Measurements from ENCODE around the gene DNM1. TPM values are rescaled to one million over a fixed set of nuclear protein-coding genes. Genes with fewer than 3 reads are reported as not detected.
A peak's percentile ranks its signal among the peaks of the same experiment; 100 is the strongest.

Gene DNM1
- total RNA-seq, 1 donor from 2014 or later = 276 TPM

DNA sequence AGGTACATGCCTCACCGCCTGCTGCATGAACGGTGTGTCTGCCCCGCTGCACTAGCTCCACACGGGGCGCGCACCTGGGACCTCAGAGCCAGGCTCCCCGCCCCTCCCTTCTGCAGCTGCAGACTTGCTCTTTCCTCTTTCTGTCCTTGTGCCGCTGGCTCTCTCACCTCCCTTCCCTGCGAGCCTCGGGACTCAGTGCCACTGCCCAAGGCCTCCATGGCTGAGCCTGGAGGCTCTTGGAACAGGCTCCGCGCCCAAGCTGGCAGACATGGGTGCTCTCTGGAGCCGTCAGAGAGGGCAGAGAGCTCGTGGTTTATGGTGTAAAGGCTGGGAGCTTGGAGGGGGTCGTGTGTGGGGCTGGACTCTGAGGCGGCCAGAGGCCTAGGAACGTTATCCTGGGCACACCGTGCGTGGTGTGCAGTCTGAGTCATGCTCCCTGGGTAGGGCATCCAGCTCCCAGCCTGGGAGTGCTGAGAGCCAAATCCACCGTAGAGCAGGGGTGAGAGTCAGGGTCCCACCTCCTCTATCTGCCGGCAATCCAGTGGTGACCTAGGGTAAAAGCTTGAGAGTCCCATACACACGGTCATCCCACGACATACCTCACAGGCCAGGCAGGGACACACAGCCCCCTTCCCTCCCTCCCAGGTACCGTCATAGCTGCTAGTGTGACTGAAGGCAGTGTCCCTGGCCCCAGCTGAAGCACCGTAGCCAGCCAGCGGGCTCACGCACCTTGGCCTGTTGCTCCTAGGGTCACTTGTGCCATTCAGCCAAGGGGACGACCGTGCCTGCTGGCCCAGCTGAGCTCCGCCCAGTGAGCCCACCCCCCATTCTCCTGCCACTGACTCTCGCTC lies 50.2 kb downstream of the DNM1 start:
- Mint-ChIP-seq H3K9me3 (ENCODE audit: unreplicated experiment) (peaks cover 9% of the 10 kb centered on the region), H3K36me3 (ENCODE audit: unreplicated experiment) (peaks cover 6% of the 10 kb centered on the region), H3K27ac (ENCODE audit: unreplicated experiment) (no peak overlapping the region), H3K4me1 (ENCODE audit: low read depth, unreplicated experiment) (peaks cover 17% of the 10 kb centered on the region), H3K4me3 (ENCODE audit: unreplicated experiment) (no peak overlapping the region), H3K27me3 (ENCODE audit: unreplicated experiment) (peaks cover 25% of the 10 kb centered on the region)
- DNase-seq = no peak
- TF ChIP-seq, protein P1, sequence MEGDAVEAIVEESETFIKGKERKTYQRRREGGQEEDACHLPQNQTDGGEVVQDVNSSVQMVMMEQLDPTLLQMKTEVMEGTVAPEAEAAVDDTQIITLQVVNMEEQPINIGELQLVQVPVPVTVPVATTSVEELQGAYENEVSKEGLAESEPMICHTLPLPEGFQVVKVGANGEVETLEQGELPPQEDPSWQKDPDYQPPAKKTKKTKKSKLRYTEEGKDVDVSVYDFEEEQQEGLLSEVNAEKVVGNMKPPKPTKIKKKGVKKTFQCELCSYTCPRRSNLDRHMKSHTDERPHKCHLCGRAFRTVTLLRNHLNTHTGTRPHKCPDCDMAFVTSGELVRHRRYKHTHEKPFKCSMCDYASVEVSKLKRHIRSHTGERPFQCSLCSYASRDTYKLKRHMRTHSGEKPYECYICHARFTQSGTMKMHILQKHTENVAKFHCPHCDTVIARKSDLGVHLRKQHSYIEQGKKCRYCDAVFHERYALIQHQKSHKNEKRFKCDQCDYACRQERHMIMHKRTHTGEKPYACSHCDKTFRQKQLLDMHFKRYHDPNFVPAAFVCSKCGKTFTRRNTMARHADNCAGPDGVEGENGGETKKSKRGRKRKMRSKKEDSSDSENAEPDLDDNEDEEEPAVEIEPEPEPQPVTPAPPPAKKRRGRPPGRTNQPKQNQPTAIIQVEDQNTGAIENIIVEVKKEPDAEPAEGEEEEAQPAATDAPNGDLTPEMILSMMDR (IDR thresholded peaks at IDR 0.05; ENCODE audit: partially characterized antibody, unreplicated experiment) = no peak

DNA sequence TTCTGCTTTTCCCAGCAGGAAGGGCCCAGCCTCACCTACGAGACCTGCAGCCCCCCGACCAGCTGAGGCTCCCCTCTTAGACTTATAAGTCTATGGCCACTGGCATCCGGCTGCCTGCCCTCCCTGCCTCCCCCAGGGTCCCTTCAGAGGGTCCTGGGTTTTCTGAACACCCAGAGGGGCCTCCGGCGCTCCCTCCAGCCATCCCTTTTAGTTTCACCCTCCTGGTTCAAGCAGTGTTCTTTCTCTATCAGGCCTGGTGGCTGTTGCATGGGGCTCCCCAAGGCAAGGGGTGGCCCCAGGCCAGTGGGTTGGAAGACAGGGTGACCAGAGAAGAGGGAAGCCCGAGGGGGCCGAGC lies 50.8 kb downstream of the DNM1 start:
- H3K9me3 Mint-ChIP-seq (ENCODE audit: unreplicated experiment) = peaks cover 9% of the 10 kb centered on the region
- DNase-seq = no peak
- H3K27me3 Mint-ChIP-seq (ENCODE audit: unreplicated experiment) = peaks cover 23% of the 10 kb centered on the region
- TF ChIP-seq, protein P1 (IDR thresholded peaks at IDR 0.05; ENCODE audit: partially characterized antibody, unreplicated experiment) = no peak
- peaks cover 17% of the 10 kb centered on the region for H3K4me1 Mint-ChIP-seq (ENCODE audit: low read depth, unreplicated experiment)
- no peak overlapping the region for H3K4me3 Mint-ChIP-seq (ENCODE audit: unreplicated experiment)
- H3K36me3 Mint-ChIP-seq (ENCODE audit: unreplicated experiment) = peaks cover 6% of the 10 kb centered on the region
- H3K27ac Mint-ChIP-seq (ENCODE audit: unreplicated experiment) = no peak overlapping the region

DNA sequence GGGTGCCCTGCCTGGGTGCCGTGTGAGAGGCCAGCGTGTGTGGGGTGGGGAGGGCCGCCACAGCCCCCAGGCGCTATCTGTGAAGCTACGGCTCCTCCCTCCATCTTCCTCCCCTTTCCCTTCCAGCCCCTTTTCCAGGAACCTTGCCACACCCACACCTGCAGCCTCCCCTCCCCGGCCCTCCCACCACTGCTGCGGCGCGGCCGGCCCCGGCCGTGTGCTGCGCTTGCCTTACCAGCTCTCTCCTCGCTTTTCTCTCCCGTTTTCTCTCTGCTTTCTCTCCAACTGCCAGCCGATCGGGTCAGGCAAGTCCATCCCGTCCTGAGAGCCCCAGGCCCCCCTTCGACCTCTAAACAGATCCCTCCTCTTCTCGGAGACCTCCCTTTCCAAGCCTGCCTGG lies 51.2 kb downstream of the DNM1 start:
- H3K9me3 Mint-ChIP-seq (ENCODE audit: unreplicated experiment) = peaks cover 9% of the 10 kb centered on the region
- no peak overlapping the region for H3K27ac Mint-ChIP-seq (ENCODE audit: unreplicated experiment)

DNA sequence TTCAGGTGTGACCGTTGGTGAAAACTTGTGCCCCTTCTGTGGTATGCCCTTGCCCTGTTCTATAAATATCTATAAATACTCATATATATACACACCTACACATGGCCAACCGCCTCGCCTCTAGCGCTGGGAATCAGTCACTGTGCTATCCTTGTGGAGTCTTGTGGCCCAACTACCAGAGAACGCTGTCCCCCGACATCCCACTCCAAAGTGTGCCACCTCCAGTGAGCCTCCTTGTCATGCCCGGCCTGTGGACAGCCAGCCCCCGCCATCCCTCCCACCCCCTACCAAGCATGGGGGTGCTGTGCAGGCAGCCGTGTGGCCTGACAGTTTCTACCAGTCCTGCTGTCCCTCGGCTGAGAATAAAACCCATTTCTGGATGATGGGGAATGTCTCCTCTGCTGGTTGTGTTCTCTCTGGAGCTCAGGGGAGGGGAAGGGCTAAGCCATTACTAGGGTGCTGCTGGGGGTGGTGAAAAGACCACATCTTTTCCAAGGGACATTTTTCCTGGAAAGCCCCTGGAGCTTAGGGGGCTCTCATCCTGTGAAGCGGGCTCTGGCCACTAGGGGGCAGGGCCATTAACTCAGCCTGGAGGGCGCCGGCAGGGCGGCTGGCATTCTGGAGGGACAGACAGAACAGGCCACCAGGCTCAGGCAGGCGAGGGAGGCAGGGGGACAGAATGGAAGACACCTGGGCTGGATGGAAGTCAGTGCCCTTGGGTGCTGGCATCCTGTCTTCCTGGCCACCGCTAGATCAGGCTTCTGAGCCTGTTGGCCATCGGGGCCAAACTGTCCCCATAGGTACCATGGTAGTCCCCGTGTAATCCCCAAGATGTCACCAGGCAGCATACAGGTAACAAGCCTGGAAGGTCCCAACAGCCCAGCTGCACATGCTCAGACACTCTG lies 51.9 kb downstream of the DNM1 start:
- H3K27me3 Mint-ChIP-seq (ENCODE audit: unreplicated experiment) = peaks cover 25% of the 10 kb centered on the region
- H3K4me3 Mint-ChIP-seq (ENCODE audit: unreplicated experiment) = no peak overlapping the region
- H3K27ac Mint-ChIP-seq (ENCODE audit: unreplicated experiment) = peak overlapping the region; percentile 48
- peak; percentile 87 for DNase-seq
- H3K36me3 Mint-ChIP-seq (ENCODE audit: unreplicated experiment) = peaks cover 6% of the 10 kb centered on the region
- TF ChIP-seq, protein P1 (IDR thresholded peaks at IDR 0.05; ENCODE audit: partially characterized antibody, unreplicated experiment) = peak; percentile 94
- peaks cover 14% of the 10 kb centered on the region for H3K4me1 Mint-ChIP-seq (ENCODE audit: low read depth, unreplicated experiment)
- peaks cover 6% of the 10 kb centered on the region for H3K9me3 Mint-ChIP-seq (ENCODE audit: unreplicated experiment)

More for the DNA sequence above, 51.2 kb downstream of the DNM1 start:
- DNase-seq = no peak
- H3K4me1 Mint-ChIP-seq (ENCODE audit: low read depth, unreplicated experiment) = peaks cover 17% of the 10 kb centered on the region
- H3K4me3 Mint-ChIP-seq (ENCODE audit: unreplicated experiment) = no peak overlapping the region
- TF ChIP-seq, protein P1 (IDR thresholded peaks at IDR 0.05; ENCODE audit: partially characterized antibody, unreplicated experiment) = no peak
- peaks cover 6% of the 10 kb centered on the region for H3K36me3 Mint-ChIP-seq (ENCODE audit: unreplicated experiment)
- peaks cover 23% of the 10 kb centered on the region for H3K27me3 Mint-ChIP-seq (ENCODE audit: unreplicated experiment)

Measured in glutamatergic neuron (in vitro differentiated cells).